Aorta (tissue), 5 donors: ENCODE results near the gene C6orf163. TPM values are rescaled to one million over a fixed set of nuclear protein-coding genes. Genes with fewer than 3 reads are reported as not detected.

Experiments used
- ATAC-seq: fragments of 200-7000 bp; cut with Tn5 transposase; one replicate; pipeline ENCODE4 v1.9.1; 2022; ENCODE audit warnings: moderate library complexity; ENCODE audit not compliant: low FRiP score
- DNase-seq, 2 donors: peaks; one replicate each; pipeline ENCODE4 v3.0.0-alpha.2; 2020
- H3K27ac ChIP-seq, 2 donors: one replicate each; pipeline ENCODE4 v1.5.1; 2013; ENCODE audit warnings: low read length in 2 of 2, mild to moderate bottlenecking in 2 of 2, moderate library complexity in 2 of 2, control low read depth in 1 of 2, inconsistent platforms in 1 of 2, low read depth in 1 of 2
- H3K27me3 ChIP-seq, 2 donors: one replicate each; pipeline ENCODE4 v1.6.1; 2013; ENCODE audit warnings: control low read depth in 1 of 2, low read length in 1 of 2, mild to moderate bottlenecking in 1 of 2, moderate library complexity in 1 of 2; ENCODE audit not compliant: insufficient read depth in 2 of 2, control insufficient read depth in 1 of 2
- H3K36me3 ChIP-seq, 2 donors: one replicate each; pipeline ENCODE4 v1.6.1; 2013; ENCODE audit warnings: control low read depth in 1 of 2, low read length in 1 of 2, mild to moderate bottlenecking in 1 of 2; ENCODE audit not compliant: insufficient read depth in 2 of 2, control insufficient read depth in 1 of 2
- H3K4me1 ChIP-seq, 2 donors: one replicate each; pipeline ENCODE4 v1.6.1; 2013; ENCODE audit warnings: low read length in 2 of 2, control low read depth in 1 of 2, mild to moderate bottlenecking in 1 of 2, moderate library complexity in 1 of 2; ENCODE audit not compliant: insufficient read depth in 2 of 2, control insufficient read depth in 1 of 2
- H3K4me3 ChIP-seq, 2 donors: one replicate each; pipeline ENCODE4 v1.5.1; 2013; ENCODE audit warnings: low read length in 2 of 2, control low read depth in 1 of 2, mild to moderate bottlenecking in 1 of 2
- H3K9me3 ChIP-seq: one replicate; pipeline ENCODE4 v1.6.1; 2013; ENCODE audit warnings: mild to moderate bottlenecking, low read length; ENCODE audit not compliant: control insufficient read depth
- WGBS, 2 donors: extraction: QIAGEN DNeasy Blood & Tissue Kit; methylation state at CpG; one replicate each; pipeline ENCODE4 v1.1.7; 2013; 5-methylcytosine and 5-hydroxymethylcytosine counted together
- intact Hi-C, 2 donors: fragments of 100-400 bp; cut with DNase I; formaldehyde crosslinking; loops; one replicate each; pipeline versions ENCODE4 v1.14.2 to v1.15.0; 2022
- polyA plus RNA-seq, 2 donors: library from polyadenylated mRNA; stranded (reverse); fragments of 200-250 nt; gene quantifications; one replicate each; pipeline ENCODE4 v1.2.3, GENCODE V29; 2013
- total RNA-seq, 2 donors: library from RNA; stranded (reverse); fragmentation: NEBNext Ultra II Directional; extraction: Animal tissue kit (Norgen Biotek cat#: 25700); gene quantifications; one replicate each; pipeline ENCODE4 v1.2.1, GENCODE V29; 2021
- donor health status: healthy with polysubstance abuse.
- donor health status: Bipolar disorder and iron deficiency.
- donor health status: DM: no; HTN: no; CAD: no.
- donor health status: DM: no; HTN: no; CAD: no.
- donor health status: DM: yes; HTN: yes; CAD: no.

The C6orf163 gene
- total and polyA plus RNA-seq, 4 donors = 0.26 to 5.6 (median 4.2) TPM; not detected in 1

- Histone ChIP-seq H3K4me3 (no peak overlapping the region), H3K27ac (no peak overlapping the region), H3K27me3 (no peaks in the 10 kb centered on the region), H3K36me3 (no peaks in the 10 kb centered on the region), H3K9me3 (no peaks in the 10 kb centered on the region), H3K4me1 (no peaks in the 10 kb centered on the region)
- DNase-seq (no peak), ATAC-seq (peak; percentile 78)
- 0 to 1% methylated on average over 2 of the region's 2 CpGs for WGBS, 2 donors
- intact Hi-C loops = loop anchor here in 1 of 2 donors (5.0 kb wide), 2 partner anchors 79 to 256 kb away; partner anchors contain the start of gene SLC35A1
These were observed 48.5 kb downstream of the C6orf163 start for GRCh38 chr6:87393026-87393622.

- no peak overlapping the region for H3K4me3 ChIP-seq
- no peaks in the 10 kb centered on the region for H3K36me3 ChIP-seq
- 44 to 59% methylated on average over 2 of the region's 2 CpGs for WGBS, 2 donors
- H3K9me3 ChIP-seq = no peaks in the 10 kb centered on the region
- no peak overlapping the region for H3K27ac ChIP-seq
- intact Hi-C loops = no loop called here
- ATAC-seq (no peak), DNase-seq (no peak)
- no peaks in the 10 kb centered on the region for H3K27me3 ChIP-seq
- H3K4me1 ChIP-seq = no peaks in the 10 kb centered on the region
These were observed 50.8 kb downstream of the C6orf163 start for GRCh38 chr6:87395431-87395830.

GRCh38 chr6:87396595-87397392 lies 52.2 kb downstream of the C6orf163 start:
- no peaks in the 10 kb centered on the region for H3K9me3 ChIP-seq
- no peaks in the 10 kb centered on the region for H3K4me1 ChIP-seq
- ATAC-seq (no peak), DNase-seq (no peak)
- 86 to 87% methylated on average over 10 of the region's 10 CpGs for WGBS, 2 donors
- no peaks in the 10 kb centered on the region for H3K36me3 ChIP-seq
- intact Hi-C loops = no loop called here
- H3K4me3 ChIP-seq = no peak overlapping the region
- no peaks in the 10 kb centered on the region for H3K27me3 ChIP-seq
- H3K27ac ChIP-seq = no peak overlapping the region

GRCh38 chr6:87397656-87398055 lies 53.0 kb downstream of the C6orf163 start:
- no peak overlapping the region for H3K27ac ChIP-seq
- no peaks in the 10 kb centered on the region for H3K4me1 ChIP-seq
- DNase-seq = no peak
- no peak for ATAC-seq
- no peaks in the 10 kb centered on the region for H3K27me3 ChIP-seq
- H3K36me3 ChIP-seq = no peaks in the 10 kb centered on the region
- H3K9me3 ChIP-seq = no peaks in the 10 kb centered on the region
- intact Hi-C loops = no loop called here
- H3K4me3 ChIP-seq = no peak overlapping the region
- 50 to 75% methylated on average over 1 of the region's 1 CpG for WGBS, 2 donors

GRCh38 chr6:87401832-87402231 lies 57.2 kb downstream of the C6orf163 start:
- no peaks in the 10 kb centered on the region for H3K36me3 ChIP-seq
- intact Hi-C loops = no loop called here
- H3K4me3 ChIP-seq = no peak overlapping the region
- no peak overlapping the region for H3K27ac ChIP-seq
- no peak for DNase-seq
- H3K27me3 ChIP-seq = no peaks in the 10 kb centered on the region
- WGBS, 2 donors = 63 to 72% methylated on average over 3 of the region's 3 CpGs
- H3K9me3 ChIP-seq = no peaks in the 10 kb centered on the region
- no peak for ATAC-seq
- H3K4me1 ChIP-seq = no peaks in the 10 kb centered on the region

GRCh38 chr6:87407561-87407900 lies 62.9 kb downstream of the C6orf163 start:
- intact Hi-C loops = loop anchor here in 1 of 2 donors (5.0 kb wide), 1 partner anchor 65 kb away; the partner anchor contains the start of gene SLC35A1
- WGBS, 2 donors = 0% methylated on average over 10 of the region's 10 CpGs
- ATAC-seq = peak; percentile 75

GRCh38 chr6:87407901-87408720 lies 63.5 kb downstream of the C6orf163 start, which contains the start of gene CFAP206:
CFAP206 (plus strand) TSS chr6:87407972; CDS start chr6:87409840, 1,868 bp downstream.
- no peaks in the 10 kb centered on the region for H3K4me1 ChIP-seq
- no peaks in the 10 kb centered on the region for H3K9me3 ChIP-seq
- DNase-seq (peak; percentile 85 to 93), ATAC-seq (peak; percentile 96)
- H3K36me3 ChIP-seq = no peaks in the 10 kb centered on the region
- no peaks in the 10 kb centered on the region for H3K27me3 ChIP-seq
- WGBS, 2 donors = 0% methylated on average over 50 to 82 of the region's 82 CpGs
- peak within 1 kb of the TSS; percentile 55 to 58 for H3K4me3 ChIP-seq
- intact Hi-C loops = loop anchor here (2.0 to 5.0 kb wide), 2 partner anchors 64 to 65 kb away; partner anchors contain the start of gene SLC35A1 (in 2 of the 2)
- H3K27ac ChIP-seq = peak within 1 kb of the TSS in 1 of 2 donors; percentile 34

More at GRCh38 chr6:87407561-87407900, 62.9 kb downstream of the C6orf163 start:
- H3K9me3 ChIP-seq = no peaks in the 10 kb centered on the region
- H3K36me3 ChIP-seq = no peaks in the 10 kb centered on the region
- DNase-seq = no peak
- H3K27me3 ChIP-seq = no peaks in the 10 kb centered on the region
- peak overlapping the region; percentile 55 to 58 for H3K4me3 ChIP-seq
- no peaks in the 10 kb centered on the region for H3K4me1 ChIP-seq
- no peak overlapping the region for H3K27ac ChIP-seq

GRCh38 chr6:87408721-87409155 lies 64.1 kb downstream of the C6orf163 start:
- ATAC-seq (no peak), DNase-seq (no peak)
- intact Hi-C loops = loop anchor here (2.0 to 5.0 kb wide), 2 partner anchors 64 kb away; partner anchors contain the start of gene SLC35A1 (in 2 of the 2)
- no peaks in the 10 kb centered on the region for H3K9me3 ChIP-seq
- peak overlapping the region in 1 of 2 donors; percentile 20 for H3K27ac ChIP-seq
- WGBS, 2 donors = 41 to 42% methylated on average over 5 of the region's 5 CpGs
- no peaks in the 10 kb centered on the region for H3K36me3 ChIP-seq
- H3K4me1 ChIP-seq = no peaks in the 10 kb centered on the region
- no peaks in the 10 kb centered on the region for H3K27me3 ChIP-seq
- H3K4me3 ChIP-seq = peak overlapping the region; percentile 23 to 58
